ENCODE data around the gene CTSL.
A peak's percentile ranks its signal among the peaks of the same experiment; 100 is the strongest.
"Not testable (repeated sequence)": the region's sequence is repeated elsewhere in the genome, so short reads cannot be mapped to it uniquely, and the experiment has no call there.

CTSL gene

DNA sequence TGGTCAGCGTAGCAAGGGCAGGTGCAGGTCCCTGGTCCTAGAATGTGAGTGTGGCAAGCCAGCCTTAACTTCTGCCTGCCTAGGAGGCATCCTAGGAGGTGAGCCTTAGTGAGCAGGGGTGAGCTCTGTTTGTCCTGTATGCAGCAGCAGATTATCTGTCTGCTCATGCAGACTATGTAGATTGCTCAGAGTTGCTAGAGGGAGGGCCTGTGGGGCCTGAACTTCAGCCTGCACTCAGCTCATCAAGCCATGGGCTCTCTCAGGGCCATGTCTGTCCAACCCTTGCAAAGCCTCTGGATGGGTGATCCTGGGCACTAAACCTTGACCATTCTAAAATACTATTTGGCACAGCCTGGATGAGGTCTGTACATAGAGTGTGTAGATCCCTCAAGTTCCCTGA is 8.5 kb upstream of the CTSL start:
- H3K27ac ChIP-seq, result no peak overlapping the region
- no peak for DNase-seq (ENCODE audit: low read depth, low spot score)

DNA sequence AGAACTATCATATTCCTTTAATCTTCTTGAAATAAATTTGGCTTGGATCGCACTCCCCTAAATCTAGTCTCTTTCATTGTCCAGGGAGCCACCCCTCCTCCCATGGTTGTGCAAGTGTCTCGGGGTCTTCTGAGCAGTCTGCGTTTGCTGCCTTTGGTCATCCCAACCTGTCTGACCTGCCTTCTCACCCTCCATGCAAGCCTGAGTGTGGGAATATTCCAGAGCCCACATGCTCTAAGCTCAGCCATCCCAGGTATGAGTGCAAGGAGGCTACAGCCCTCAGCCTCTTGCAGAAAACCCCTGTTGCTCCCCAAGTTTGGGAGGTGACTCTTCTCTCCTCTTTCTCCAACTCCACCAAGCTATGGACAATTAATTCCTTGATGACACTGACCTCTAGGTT is 7.7 kb upstream of the CTSL start:
- no peak for DNase-seq (ENCODE audit: low read depth, low spot score)

DNA sequence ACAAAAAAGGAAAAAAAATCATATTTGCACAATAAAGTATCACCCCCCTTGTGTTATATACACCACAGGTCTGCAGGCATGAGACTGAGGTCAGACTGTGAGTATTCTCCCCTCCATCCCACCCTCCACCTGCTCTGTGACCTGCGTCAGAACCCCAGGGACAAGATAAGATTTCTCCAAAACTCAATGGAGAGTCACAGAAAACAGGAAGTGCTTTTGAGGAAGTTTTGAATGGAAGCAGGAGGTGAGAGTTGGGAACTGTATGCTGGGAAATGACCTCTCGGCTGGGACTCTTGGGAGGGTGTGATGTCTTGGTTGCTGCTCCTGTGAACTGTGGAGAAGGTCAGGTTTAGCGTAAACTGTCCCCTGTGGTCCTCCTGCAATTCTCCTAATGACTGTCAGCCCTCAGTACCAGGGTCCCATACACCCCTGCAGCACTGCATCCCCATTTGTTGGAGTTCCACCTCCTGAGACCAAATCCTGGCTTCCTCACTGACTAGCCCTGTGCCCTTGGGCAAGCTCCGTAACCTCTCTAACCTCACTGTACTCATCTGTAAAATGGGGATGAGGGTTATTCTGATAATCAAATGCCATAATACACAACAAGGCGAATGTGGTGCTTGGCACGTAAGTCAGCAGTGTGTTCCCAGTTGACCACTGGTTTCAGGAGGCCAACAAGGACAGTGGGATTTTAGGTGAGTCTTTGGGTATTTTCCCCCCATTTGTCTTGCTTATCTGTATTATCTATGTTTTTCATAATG is 6.9 kb upstream of the CTSL start:
- no peak overlapping the region for H3K27ac ChIP-seq
- no peak for DNase-seq (ENCODE audit: low read depth, low spot score)

More for the DNA sequence above, 7.7 kb upstream of the CTSL start:
- no peak overlapping the region for H3K27ac ChIP-seq

DNA sequence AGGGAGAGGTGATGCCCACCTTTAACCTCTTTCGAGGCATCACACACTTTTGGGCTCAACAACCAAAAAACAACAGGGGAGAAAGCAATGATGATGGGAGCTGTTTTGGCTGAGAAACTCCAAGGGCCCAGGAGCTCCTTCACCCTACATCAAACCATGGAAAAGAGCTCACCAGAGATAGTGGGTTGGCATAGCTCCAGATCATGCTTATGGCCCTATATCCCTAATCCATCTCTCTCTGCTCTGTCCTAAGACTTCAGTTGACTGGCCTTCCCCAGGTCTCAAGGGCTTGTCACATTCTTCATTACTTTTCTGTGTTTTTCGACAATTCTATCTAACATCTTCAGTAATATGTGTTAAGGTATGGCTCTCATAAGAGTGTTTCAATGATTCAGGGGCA is 5.7 kb upstream of the CTSL start:
- H3K27ac ChIP-seq, result no peak overlapping the region
- no peak for DNase-seq (ENCODE audit: low read depth, low spot score)

DNA sequence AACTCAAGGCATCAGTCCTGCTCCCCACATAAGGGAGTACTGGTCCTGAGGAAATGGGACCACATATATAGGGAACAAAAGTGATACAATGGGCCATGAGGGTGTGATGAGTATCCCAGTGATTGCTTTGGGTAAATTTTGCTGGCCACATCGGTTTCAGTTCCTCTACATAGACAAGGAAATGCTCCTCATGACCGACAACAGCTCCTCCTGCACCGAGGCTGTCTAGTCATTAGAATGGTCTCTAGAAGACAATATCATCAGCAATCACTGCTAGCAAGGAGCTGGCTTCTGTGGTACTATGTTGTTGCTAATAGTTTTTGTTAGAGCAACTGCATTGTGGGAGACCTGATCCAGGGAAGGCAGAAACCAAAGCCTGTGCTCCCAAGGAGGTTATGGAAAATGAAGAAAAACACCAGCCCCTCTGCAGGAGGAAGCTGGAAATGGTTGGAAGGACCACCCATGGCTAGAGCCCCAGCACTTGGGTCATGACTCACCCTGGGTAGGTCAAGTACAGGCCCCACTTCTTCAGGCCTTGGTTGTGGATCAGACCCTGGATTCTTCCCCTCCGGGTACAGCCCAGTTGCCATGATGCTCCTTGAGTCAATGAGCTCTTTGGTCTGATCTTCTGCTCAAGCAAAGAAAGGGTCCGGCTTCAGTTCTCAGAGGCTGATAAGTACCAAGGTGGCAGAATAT is 3.4 kb upstream of the CTSL start:
- no peak for DNase-seq (ENCODE audit: low read depth, low spot score)
- no peak overlapping the region for H3K27ac ChIP-seq

DNA sequence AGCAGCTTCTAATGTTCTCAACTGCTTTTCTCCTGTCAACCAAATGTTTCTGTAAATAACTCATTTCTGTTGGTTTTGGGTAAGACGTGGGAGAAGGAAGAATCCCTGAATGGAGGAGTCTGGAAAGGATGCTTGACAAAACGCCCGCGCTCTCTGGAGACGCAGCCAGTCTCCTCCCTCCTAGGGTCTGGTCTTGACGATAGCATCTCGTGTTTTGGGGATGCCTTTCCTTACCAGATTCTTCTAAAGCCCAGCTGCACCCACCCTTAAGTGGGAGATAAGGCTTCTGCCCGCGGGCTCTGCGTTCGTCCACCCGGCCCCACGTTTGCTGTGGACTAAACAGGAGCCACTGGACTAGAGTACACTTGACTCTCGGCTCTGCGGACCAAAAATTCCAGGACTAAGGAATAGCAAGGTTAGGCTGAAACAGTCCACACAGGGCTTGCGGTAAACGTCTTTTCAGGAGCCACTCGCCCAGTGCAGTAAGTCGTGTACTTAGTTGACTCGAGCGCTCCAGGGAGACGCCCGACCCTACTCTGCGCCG is 491 bp upstream of the CTSL start:
- peak overlapping the region; percentile 70 for H3K27ac ChIP-seq
- no peak for DNase-seq (ENCODE audit: low read depth, low spot score)

DNA sequence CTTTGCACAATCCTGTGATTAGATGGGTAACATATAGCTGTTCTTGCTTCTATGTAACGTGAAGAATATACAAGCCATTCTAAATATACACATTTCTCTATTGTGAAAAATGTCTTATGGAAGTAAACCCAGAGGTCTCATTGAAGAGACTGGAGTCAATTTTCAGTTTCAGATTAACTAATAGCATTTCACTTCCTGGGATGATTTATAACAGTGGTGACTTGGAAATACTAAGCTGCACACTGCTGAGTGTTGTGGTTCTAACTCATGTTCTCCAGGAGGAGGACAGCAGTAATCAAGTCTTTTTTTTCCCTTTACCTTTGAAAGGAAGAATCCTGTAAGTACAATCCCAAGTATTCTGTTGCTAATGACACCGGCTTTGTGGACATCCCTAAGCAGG is 3.3 kb downstream of the CTSL start:
- no peak for DNase-seq (ENCODE audit: low read depth, low spot score)
- H3K27ac ChIP-seq, result no peak overlapping the region

DNA sequence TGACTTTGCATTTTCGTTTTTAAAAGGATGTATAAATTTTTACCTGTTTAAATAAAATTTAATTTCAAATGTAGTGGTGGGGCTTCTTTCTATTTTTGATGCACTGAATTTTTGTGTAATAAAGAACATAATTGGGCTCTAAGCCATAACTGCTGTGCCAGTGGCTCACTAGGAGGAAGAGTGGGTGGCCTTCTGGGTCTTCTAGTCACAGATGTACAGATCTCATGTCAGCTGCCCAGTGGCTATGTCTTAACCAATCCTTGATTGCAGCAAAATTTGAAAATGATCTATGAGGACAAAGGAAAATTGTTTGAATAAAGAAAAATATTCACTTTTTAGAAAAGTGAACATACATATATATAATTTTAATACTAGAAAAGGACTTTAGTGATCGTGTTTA is 5.4 kb downstream of the CTSL start:
- no peak overlapping the region for H3K27ac ChIP-seq
- no peak for DNase-seq (ENCODE audit: low read depth, low spot score)

DNA sequence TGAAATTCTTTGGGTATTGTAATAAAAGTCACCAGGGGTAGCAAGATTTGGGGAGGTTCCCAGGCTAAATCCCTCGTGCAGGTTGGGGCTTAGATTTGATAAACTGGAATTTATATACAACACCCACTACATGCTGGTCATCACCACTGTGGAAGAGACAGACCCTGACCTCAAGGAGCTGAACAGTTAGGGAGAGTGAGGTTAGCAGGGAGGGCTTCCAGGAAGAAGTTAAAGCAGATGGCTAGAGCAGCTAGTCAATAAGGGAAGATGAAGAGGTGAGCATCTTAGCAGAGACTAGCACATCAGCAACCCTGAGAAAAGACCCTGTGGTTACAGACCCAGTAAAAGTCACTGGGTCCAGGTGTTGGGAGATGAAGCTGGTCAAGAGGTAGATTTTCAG is 6.4 kb downstream of the CTSL start:
- DNase-seq (ENCODE audit: low read depth, low spot score), result no peak
- H3K27ac ChIP-seq, result no peak overlapping the region

DNA sequence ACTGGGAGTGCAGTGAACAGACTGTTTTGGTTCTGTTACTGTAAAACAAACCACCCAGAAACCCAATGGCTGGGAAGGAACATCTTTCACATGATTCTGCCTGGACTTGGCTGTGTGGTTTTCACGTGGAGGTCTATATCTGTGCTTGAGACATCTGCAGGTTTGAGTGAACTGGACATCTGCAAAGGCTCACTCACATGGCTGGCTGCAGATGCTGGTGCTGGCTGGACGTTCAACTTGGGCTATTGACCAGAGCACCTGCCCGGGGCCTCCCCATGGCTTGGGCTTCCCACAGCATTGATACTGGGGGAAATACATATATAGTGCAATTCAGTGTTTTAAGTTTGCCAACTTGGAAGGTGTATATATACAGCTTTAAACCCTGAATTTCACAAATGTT is 6.8 kb downstream of the CTSL start:
- no peak overlapping the region for H3K27ac ChIP-seq
- no peak for DNase-seq (ENCODE audit: low read depth, low spot score)

DNA sequence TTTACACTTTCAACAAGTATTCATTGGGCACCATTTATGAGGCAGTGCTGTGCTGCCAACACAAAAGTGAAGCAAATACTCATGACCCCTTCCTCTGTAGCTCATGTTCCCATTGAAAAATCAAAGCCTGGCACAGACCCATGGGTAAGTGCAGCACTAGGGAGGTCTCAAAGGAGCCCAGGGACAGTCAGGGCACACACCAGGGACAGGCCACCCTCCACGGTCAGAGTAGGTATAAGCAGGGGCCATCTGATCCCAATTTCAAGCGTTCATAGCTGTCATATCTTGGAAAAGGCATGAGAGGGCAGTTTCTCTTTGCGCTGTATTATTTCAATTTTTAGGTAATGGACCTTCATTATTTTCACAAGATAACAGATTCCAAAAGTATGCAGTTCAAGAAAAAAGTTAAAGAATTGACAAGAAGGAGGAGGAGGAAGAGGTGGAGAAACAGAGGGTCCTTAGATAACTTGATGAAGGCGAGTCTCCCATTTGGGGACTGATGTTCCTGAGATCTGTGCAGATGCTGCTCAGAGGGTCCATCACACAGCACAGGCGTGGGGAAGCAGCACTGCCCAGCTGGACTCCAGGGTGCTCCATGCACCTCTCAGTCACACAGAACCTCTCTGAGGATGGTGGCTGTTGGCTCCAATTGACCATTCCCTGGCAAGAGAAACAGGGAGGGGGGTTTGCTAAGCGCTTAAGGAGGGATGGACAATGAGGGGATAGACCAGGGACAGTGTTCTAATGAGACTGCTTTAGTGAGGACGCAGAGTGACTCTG is 7.5 kb downstream of the CTSL start:
- no peak overlapping the region for H3K27ac ChIP-seq
- DNase-seq (ENCODE audit: low read depth, low spot score), result no peak

DNA sequence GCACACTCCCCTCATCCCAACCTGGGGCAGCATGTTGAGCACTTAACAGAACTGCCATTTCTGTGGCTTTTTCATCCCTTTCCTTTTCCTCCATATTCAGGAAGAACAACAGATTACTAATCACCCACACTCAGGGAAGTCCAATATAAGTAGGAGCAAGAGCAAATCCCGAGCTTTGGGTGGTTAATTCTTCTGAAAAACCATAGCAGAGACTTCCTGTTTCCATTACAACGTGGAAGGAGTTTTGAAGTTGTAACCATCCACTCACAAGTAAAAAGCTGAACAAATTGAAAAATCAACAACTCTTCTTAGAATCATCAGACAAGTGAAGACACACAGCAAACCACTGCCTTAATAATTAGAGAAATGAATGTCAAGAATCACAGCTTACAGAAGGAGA is 8.2 kb downstream of the CTSL start:
- no peak overlapping the region for H3K27ac ChIP-seq
- DNase-seq (ENCODE audit: low read depth, low spot score), result no peak

DNA sequence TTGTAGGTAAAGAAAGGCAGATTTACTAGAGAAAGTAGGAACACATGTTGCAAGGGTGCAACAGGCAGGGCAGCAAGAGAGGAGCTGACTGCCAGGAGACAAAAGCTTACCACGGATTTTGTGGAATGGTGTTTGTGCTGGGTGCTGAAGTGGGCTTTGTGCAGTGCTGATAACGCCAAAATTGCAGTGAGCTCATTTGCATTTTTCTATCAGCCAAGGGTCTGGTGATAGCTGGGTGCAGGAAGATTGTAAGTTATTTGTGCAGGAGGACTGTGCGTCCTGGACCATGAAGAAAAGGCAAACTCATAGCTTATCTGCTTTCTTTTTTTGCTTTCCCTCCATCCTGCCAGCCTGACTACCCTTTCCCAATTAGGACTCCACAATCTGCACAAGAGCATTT is 13.6 kb downstream of the CTSL start:
- H3K27ac ChIP-seq, result no peak overlapping the region
- no peak for DNase-seq (ENCODE audit: low read depth, low spot score)

DNA sequence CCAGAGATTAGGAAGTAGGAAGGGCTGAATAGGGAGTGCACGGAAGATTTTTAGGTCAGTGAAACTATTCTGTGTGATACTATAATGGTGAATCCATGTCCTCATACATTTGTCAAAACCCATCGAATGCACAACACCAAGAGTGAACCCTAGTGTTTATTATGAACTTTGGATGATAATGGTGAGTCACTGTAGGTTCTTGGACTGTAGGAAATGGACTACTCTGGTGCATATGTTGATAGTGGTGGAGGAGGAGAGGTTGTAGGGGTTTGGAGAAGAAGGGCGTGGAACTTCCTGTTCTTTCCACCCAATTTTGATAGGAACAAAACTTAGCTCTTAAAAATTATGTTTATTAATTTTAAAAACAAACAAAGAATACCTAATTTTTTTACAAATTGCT is 14.3 kb downstream of the CTSL start:
- H3K27ac ChIP-seq, result no peak overlapping the region

DNA sequence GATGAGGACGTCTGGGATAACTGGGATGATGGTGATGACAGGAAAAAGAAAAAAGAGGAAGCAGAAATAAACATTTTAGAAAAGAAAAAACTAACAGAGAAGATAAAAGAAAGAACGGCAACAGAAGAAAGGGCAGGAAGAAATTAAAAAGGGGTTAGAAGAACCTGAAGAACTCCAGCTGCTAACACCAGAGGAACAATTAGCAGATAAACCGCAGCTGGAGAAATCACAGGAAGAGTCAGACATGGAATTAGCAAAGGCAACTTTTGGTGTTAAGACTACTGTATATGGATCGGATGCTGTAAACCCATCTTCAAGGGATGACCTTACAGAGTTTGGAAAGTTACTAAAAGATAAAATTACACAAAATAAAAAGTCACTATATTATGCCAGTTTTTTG is 15.4 kb downstream of the CTSL start:
- no peak overlapping the region for H3K27ac ChIP-seq
- no peak for DNase-seq (ENCODE audit: low read depth, low spot score)

More for the DNA sequence above, 14.3 kb downstream of the CTSL start:
- DNase-seq (ENCODE audit: low read depth, low spot score), result no peak

DNA sequence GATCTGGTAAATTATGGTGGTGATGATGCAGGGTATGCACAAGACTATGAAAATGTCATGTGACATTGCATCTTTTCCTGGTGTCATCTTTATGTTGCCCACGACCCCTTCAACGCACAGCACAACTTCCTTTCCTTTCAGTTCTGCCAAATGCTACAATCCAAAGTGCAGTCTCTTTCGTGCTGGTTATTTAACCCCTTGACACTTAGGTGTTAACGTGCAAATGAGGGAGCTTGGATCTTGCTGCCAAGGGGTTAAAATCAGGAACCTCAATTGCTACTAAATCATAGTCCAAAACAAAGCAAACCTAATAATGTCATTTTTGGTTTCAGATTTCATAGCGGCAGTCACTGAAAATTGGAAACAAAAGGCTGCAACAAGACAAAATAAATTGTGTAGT is 16.0 kb downstream of the CTSL start:
- peak overlapping the region; percentile 55 for H3K27ac ChIP-seq
- DNase-seq (ENCODE audit: low read depth, low spot score), result no peak

DNA sequence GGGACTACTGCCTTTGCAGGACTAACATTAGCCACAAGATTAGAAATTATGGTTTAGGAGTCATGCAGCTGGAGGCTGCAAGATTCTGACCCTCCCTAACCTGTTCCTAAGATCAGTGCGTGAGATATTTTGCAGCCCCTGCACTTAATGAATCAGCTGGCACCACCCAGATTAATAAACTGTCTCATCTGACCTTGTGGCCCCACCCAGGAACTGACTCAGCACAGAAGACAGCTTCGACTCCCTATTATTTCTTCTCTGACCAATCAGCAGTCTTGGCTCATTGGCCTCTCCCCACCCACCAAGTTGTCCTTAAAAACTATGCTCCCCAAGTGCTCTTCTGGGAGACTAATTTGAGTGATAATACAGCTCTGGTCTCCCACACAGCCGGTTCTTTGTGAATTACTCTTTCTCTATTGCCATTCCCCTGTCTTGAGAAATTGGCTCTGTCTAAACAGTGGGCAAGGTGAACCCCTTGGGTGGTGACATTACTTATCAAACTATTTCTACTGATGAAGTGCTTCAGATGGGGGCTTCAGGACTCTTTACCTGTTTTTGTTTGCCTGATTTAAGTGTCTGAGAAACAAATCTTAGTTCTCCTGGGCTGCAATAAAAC is 17.0 kb downstream of the CTSL start:
- peak; percentile 18 for DNase-seq (ENCODE audit: low read depth, low spot score)
- H3K27ac ChIP-seq, result peak overlapping the region; percentile 55

DNA sequence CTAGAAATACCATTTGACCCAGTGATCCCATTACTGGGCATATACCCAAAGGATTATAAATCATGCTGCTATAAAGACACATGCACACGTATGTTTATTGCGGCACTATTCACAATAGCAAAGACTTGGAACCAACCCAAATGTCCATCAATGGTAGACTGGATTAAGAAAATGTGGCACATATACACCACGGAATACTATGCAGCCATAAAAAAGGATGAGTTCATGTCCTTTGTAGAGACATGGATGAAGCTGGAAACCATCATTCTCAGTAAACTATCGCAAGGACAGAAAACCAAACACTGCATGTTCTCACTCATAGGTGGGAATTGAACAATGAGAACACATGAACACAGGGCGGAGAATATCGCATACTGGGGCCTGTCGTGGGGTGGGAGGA is 18.3 kb downstream of the CTSL start:
- H3K27ac ChIP-seq; DNase-seq (ENCODE audit: low read depth, low spot score): not testable (repeated sequence)

DNA sequence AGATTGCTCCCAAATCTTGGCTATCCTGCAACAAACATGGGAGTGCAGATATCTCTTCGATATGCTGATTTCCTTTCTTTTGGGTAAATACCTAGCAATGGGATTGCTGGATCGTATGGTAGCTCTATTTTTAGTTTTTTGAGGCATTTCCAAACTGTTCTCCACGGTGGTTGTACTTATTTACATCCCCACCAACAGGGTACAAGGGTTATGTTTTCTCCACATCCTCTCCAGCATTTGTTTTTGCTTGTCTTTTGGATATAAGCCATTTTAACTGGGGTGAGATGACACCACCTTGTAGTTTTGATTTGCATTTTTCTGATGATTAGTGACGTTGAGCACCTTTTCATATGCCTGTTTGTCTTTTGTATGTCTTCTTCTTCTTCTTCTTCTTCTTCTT is 20.3 kb downstream of the CTSL start:
- no peak for DNase-seq (ENCODE audit: low read depth, low spot score)
- no peak overlapping the region for H3K27ac ChIP-seq

DNA sequence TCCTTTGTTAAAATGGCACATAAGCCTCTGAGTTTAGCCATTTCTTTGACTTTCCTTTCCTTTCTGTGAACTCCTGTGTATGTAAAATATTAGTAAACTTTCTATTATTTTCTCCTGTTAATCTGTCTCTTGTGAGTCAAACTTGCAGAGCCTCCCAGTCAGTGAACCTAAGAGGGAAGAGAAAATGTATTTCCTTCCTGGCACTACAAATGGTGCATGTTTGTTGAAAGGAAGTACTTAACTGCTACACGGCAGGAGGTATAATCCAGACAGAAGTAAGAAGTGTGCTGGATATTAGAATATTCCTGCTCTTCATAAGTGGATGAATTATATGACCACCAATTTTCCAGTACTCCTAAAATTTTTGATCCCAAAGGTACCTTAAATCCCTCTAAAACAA is 23.0 kb downstream of the CTSL start:
- DNase-seq (ENCODE audit: low read depth, low spot score), result no peak
- H3K27ac ChIP-seq, result no peak overlapping the region

Data from epithelial cell of prostate (primary cell).